NCI-H526 (cell line): Measurements from ENCODE around the gene ATP10A.

Experiments used
- DNase-seq, 2 experiments: peaks; one replicate each; lab custom pipeline; 2025; lab: John Stamatoyannopoulos, UW

ATP10A gene

DNA sequence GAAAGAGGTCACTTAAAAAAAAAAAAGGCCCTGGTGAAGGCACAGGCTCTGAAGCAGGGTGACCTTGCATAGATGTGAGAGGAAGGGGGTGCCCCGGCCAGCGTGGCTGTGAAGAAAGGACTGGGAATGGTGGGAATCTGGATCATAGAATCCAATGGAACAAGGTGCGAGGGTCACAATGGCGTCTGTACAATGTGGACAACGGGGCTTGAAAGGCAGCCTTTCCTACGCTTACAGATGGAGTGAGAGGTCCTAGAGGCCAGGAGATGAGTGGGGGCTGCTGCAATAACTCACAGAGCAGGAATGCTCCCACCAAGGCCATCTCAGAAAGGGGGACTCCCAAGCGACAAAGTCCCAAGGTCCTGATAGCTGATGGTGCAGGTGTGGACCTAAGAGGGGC is 162.2 kb downstream of the ATP10A start:
- no peak for DNase-seq

DNA sequence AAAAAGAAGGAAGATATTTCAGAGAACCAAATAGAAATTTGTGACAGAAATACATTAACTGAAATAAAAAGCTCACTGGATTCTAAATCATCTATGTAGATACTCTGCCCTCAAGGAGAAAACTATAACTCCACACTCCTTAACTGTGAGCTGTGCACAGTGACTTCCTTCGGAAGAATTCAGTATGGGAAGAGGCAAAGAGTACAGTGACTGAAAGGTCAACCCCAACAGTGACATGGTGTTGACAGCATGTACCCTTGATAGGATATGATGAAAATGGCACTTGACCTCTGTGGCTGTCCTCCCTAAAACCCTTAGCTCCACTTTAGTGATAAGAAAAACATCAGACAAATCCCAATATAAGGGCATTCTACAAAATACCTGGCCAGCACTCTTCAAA is 165.5 kb downstream of the ATP10A start:
- no peak for DNase-seq

DNA sequence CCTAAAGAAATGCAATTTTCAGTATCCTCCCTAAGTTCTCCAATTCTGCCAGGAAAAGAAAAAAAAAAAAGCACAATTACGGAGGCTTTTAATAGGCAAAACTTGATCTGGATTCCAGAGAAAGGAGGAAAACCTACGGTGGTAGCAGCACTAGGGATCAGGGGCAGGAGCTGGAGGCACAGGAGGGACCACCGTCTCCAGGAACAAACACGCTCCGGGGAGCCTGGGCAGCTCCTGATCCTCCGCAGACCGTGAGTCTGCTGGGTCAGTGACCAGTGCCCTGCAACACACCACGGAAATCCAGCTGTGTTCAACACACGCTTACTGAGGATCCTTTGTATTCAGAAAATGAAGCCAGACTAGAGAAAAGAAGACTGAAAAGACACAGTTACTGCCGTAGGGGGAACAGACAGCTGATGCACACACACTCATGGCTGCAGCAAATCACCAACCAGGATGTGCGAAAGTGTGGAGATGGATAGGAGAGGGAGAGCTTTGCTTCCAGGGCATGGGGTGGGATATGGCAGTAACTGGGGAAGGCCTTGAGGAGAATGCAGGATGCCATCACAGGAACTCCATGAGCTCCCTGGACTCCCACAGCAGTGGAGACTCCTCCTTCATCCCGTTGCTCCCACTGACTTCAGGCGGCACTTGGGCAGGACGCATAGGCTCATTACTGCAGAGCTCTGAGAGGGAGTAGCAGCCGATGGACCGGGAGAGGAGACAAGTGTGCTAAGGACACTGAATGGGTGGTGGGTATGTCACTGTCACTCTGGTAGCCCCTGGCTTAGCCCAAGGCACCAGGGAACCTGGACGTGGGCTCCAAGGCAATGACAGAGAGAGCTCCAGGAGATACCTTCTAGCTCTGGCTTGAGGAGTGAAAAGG is 167.0 kb downstream of the ATP10A start:
- no peak for DNase-seq

DNA sequence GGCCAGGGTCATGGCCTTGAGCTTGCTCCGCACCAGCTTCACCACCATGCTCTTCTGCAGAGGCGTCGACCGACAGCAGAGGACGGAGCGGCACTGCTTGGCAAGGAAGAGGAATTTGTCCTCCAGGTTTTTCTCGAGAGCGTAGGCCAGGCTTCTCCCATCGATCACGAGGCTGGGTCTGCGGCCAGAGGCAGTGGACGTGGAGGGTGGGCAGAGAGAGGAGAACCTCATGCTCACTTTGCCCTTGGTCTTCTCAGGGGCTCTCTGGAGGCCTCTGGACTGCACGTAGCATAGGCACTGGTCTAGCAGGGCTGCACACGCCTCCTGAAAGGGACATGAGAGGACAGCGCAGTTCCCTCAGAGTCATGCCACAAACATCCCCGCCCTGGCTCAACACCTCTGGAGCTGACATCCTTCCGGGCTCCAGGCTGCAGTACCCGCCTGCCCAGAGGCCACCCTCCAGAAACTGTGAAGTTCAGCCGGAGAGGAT is 168.3 kb downstream of the ATP10A start:
- DNase-seq, result no peak

DNA sequence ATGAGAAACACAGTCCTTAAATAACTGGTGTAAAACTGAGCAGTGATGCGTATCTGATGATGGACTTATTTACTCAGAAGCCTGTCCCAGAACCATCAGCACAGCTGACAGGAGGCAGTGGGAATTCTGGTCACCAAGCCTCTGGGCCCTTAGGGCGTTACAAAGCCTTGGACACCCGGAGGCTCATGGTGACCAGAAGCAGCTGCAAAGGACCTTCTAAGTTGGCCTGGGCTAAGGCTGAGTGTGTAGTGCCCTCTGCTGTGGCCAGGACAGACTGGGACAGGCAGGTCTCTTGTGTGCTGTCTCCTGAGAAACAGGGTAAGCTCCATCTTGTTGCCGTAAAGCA is 168.9 kb downstream of the ATP10A start:
- DNase-seq, result no peak

DNA sequence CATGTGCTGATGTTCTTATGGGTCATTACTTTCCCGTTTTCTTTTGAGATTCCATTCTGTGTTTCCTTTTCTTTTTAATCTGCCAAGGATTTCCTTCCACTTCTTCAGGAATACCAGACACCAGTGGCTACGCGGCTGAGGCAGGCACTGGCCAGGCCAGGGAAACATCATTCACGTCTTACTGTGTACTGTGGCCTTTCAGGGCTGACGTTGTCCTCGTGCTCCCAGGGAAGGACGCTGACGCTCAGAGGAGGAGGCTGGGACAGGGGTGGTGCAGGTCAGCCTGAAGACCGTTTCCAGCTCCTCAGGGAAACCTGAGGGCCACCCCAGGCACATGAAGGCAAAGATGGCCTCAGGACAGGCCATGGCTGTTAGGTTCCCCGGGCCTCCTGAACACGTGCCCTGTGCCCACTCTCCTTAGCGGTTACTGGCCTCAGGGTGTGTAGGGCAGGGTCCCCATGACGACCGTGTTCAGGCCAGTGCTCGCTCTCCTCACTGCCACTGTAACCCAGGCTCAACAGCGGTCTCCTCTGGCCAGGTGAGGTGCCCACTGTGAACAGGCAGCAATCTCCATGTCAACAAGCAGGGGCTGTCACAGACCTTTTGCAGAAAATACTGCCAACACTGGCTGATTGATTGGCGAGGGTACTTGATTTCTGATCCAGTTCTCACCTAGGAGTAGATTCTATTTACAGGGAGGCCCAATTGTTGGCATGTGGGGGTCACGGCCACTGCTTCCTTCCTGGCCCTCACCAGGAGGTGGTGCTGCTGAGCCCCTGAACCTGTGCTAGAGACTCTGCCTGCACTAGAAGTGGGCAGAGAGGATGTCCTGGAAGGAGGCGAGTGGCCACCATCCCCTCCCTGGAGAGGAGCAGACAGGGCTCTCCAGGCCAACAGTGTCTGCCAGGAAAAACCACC is 169.5 kb downstream of the ATP10A start:
- peak in 1 of 2 experiments; percentile 46 for DNase-seq

DNA sequence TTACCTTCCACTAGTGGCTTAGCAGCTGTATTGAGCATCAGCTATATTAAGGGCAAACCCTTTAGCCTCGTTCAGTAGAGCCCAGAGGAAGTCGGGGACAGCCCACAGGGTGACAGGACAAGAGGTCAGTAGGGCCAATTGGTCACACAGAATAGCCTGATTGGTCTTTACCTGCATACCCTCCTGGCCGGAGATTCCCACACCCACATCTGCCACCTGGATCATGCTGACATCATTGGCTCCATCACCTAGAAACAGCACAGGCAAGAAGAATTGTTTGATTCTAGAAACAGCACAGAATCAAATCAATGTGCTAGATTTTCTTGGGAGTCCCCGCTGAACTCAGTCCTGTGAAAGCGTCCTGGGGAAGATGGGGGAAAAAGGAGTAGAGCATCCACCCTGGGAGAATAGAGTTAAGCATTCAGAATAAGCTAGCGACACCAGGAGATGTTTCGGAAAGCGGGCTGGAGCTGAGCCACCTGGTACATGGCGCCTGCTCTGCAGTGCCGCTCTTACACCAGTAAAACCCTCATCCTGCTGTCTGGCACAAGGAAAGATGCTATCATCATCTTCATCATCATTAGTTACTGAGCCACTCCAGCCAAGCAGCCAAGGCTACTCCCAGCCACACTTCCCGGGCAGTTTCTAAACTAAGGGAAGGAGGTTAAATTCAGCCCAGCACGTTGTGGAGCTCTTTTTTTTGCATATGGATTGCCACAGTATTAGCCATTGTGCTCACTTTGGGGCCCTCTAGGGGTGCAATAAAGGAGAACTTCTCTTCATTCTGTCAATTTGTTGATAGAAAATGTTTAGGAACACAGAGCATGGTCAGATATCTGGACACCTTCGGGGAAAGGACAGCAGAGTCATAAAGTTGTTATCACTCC is 171.3 kb downstream of the ATP10A start:
- DNase-seq, result peak in 1 of 2 experiments; percentile 47

DNA sequence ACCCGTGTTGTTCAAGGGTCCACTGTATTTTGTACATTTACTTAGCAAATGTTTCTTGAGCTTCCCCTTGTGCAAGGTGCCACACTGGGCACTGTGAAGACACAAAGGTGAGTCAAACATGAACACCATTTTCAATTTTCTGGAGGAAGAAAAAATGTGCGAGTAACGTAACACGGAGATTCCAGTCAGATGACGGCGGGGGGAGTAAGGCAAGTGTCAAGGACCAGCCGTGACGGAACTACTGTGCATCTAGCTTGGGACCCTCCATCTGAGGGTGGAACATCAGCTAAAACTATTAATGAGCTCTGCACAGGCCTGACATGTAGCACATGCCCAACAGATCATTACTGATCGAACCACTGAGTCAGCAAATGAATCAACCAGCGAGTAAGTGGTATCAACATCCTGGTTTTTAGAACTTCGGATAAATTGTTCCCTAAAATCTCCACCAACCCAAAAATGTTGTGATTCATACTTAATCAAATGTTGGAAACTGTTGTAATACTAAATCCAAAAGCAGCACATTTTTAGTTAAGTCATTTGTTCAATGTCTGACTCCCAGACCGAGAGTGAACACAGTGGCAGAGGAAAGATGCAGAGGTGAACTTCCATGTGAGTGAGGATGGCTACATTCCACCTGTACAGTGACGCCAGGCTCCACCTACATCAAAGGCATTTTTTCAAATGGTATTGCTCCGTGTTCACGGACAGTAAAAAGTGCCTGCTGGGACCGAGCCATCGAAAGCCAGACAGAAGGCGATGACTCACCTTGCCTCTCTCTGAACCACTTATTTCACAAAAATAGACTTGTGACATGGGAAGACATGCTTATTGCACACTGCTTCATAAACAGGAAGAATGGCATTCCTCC is 172.2 kb downstream of the ATP10A start:
- DNase-seq, result no peak

DNA sequence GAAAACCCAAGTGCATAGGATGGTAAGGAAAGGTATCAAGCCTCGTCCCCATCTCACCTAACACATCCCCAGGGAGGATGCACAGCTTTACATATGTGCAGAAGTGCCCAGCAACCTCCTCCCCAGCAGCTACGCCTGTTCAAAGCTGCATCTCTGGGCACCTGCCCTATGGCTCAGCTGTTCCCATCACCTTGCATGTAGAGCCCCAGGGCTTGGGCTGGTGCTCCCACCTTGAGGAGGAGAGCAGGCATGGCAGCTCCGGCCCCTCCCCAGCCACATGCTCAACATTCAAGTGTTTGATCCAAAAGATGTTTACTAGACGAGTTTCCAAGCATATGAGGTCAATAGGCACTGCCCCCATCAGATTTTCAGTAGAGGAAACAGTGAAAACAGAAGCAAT is 173.5 kb downstream of the ATP10A start:
- peak in 1 of 2 experiments; percentile 18 for DNase-seq

DNA sequence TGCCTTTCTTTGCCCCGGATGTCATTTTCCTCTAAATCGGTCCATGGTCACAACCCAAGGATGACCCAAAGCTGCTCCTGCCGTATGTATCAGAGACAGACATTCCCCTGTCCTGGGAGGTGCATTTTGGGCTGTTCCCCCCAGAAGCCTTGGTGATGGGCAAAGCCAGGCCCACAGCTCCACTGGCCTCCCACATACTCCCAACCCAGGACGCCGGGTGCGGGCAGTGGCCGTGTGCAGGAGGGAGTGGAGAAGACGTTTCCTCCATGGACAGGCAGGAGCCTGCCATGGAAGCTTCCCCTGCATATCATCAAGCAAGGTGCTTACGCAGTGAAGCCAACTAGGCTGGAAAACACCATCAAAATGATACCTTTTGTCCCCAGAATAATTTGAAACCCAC is 175.0 kb downstream of the ATP10A start:
- DNase-seq, result peak in 1 of 2 experiments; percentile 36

DNA sequence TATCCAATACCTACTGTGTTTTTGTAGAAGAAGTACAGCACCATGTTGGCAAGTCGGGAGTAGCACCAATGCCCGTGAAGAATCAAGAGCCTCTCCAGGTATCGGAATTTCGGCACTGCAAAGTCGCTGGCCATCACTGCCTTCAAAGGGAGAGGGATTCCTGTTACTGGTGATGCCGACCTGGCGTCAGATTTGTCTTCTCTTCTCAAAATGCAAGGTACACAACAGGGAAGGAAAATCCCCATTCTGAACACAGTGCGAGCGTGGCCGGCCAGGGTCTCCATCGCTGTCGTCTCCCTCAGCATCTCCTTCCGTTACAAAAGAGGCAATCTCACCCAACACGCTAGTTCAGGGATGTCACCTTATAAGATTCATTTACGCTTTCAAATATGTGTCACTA is 175.4 kb downstream of the ATP10A start:
- no peak for DNase-seq

DNA sequence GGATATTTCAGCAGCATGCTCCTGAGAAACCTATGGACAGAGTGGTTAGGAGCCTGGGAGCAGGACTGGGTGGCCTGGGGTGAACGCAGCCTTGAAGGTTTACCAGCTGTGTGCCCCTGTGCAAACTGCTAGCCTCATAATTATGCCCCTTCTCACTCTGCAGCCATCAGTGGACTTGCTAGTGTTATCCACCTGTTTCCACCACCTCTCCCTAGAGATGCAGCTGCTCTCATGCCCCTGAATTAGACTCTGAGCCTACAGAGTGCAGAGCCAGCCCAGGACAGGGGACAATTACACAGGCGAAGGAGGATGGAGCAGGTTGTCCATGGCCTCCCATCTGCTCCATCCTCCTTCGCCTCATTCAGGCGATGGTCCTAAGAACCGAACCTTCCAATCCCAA is 175.9 kb downstream of the ATP10A start:
- no peak for DNase-seq

DNA sequence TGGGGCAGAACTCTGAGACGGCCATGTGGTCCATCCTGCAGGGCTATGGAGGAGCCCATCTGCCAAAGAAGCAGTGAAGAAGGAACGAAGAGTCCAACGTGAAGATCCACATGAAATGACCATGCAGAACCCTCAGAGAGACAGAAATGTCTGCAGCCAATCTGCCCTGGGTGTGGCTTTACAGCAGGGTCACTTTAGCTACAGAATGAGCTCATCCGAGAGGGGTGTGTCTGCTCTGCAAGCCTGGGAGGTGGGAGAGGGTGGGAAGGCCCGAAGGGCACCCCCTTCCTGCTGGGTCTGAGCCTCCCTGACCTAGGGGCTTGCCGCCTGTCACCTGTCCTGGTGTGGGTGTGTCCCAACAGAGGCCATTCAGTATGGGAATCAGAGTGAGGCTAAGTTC is 176.3 kb downstream of the ATP10A start:
- no peak for DNase-seq

DNA sequence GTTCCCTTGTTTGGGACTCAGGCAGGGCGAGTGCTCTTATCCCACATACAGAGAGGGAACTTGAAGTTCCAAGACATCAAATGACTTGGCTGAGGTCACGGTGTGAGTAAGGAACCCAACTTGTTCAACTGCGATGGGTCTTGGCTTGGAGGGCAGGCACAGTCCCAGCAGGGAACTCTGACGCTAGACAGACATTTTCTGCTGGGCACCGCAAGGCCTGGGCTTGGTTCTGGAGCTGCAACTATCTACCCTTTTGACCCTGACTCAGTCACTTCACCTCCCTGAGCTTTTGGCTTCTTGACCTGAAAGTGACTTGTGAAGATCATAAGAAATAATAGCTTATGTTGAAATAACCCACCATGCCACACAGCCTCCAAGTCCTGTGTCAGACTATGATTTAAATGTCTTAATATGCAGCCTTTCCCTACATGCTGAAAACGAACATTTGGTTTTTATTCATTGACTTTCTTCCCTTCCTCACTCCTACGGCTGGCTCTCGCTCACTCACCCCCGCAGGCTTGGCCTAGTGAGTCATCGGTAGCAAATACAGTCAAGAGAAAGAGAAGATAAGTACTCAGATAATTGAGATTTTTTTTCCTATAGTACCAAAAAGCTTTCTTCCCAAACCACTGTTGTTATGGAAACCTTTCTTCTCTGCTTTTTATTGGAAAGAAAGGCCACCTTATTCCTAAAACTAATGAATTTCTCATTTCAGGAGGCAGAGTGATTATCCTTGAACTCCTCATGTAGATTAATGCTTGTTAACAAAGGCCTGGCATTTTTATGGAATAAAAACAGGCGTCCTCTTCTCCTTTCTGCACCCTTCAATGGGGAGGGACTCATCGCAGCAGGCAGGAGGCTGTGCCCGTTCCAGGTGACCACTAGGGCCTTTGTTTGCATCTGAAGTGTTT is 178.4 kb downstream of the ATP10A start:
- DNase-seq, result no peak

DNA sequence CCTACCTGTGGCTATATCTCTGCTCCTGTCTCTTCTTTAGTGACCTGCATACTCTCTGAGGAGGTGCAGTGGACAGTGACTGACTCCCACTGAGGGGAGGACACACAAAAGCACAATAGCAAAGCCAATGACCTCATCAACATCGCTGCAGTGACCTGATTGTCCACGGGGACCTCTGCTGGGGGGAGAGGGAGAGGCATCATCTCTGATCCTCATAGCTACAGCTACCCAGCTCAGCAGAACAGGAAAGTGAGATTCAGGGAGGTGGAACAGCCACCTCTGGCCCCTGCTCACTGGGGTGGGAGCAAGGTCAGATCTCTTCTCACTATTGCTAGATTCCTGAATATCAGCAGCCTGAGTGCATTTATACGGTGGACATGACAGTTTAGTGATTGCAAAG is 179.2 kb downstream of the ATP10A start:
- DNase-seq, result no peak

DNA sequence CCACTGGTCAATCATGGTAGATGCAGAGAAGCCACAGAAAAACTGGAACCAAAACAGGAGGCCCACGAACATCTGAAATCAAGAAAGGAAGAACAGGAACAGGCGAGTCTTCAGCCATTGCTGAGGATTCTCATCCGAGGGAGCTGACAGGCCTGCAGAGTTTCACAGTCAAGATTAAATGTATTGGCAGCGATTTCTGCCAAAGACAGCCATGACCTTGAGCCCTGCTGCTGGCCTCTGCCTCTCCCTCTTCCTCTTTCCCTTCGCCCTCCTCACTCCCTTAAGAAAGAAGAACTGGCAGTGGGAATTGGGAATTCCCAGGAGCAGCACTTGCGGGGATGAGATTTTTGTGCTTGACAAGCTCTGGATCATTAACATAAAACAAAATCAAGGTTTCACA is 179.7 kb downstream of the ATP10A start:
- no peak for DNase-seq

DNA sequence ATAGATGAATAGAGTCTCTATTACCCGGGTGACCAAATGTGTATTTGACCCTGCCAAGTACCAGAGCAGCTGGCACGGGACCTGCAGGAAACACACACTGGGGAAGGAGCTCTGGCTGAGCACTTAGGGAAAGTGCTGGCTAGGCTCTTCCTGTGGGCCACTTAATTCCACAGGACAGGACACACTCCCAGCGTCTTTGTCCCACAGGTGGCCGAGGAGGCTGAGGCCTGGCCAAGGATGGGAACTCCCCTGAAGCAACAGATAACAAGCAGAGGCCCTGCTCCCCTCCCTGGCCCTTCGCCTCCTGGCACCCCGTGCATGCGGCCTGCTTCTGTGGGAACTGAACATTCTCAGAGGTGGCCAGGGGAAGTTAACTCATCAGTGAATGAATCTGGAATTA is 180.8 kb downstream of the ATP10A start:
- no peak for DNase-seq

DNA sequence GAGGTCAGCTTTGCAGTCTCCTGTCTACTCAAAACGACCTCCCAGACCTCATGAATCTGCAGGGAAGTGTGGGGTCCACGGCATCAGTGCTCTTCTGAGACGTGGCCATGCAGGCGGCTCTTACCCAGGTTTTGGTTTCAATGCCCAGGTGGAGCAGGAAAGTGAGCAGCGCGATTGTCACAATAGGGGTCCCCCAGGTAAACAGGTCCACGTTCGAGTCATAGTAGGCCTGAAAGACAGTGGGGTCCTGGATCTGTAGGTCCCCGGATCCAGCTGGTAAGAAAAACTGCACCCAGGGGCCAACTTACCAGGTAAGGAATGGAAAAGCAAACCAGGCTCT is 182.5 kb downstream of the ATP10A start:
- no peak for DNase-seq

DNA sequence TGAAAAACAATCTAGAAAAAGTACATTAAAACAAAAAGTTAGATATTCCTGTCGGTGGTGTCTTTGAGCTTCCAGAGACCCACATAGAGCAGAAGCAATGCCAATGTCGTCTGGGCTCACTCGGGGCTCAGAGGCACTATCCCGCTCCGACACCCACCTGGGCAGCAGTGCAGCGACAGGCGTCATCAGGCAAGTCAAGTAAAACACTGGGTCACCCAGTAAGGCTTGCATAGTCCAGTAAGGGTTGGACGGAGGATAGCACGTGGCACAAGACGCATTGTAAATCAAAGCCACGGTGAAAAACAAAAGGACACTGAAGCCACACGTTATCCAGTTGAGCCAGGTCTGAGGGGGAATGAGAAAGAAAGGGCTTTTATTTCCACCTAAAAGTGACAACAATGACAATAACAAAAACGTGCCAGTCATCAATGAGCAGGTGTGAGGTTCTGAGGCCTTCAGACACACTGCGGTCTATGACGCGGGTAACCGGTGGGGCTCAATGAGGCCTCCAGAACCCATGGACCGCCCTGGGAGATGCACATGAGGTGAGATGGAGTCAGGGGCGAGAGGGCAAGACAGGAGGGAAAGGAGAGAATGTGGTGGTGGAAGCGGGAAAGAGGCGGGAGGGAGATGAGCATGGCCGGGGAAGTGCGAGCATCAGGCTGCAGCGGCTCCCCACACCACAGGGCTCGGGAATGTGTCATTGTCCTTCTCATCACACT is 183.0 kb downstream of the ATP10A start:
- DNase-seq, result no peak
